ENCODE measurements around the gene ANK3. TPM values are rescaled to one million over a fixed set of nuclear protein-coding genes. Genes with fewer than 3 reads are reported as not detected.

The ANK3 gene
- total RNA-seq, 1 donor from 2014 or later = 4.0 TPM

- intact Hi-C loops (cut with micrococcal nuclease) = no loop called here
- H3K27ac Mint-ChIP-seq = no peak overlapping the region
- CTCF ChIA-PET = no interaction called here
- no peaks in the 10 kb centered on the region for H3K27me3 Mint-ChIP-seq
- DNase-seq = no peak
- no peak overlapping the region for H3K4me3 Mint-ChIP-seq
- TF ChIP-seq CTCF (IDR thresholded peaks at IDR 0.05) = no peak
- peaks cover 13% of the 10 kb centered on the region for H3K4me1 Mint-ChIP-seq
- H3K9me3 Mint-ChIP-seq = no peaks in the 10 kb centered on the region
- ATAC-seq (ENCODE audit: low read depth) = no peak
- H3K36me3 Mint-ChIP-seq (ENCODE audit: low read depth) = peaks cover 10% of the 10 kb centered on the region
- POLR2A ChIA-PET = no interaction called here
Measured at GRCh38 chr10:60267802-60268201, 121.9 kb downstream of the ANK3 start.

- H3K9me3 Mint-ChIP-seq = no peaks in the 10 kb centered on the region
- no peak for ATAC-seq (ENCODE audit: low read depth)
- ChIA-PET CTCF (no interaction called here), POLR2A (no interaction called here)
- no peak for DNase-seq
- intact Hi-C loops (cut with micrococcal nuclease) = no loop called here
- no peak overlapping the region for H3K27ac Mint-ChIP-seq
- H3K27me3 Mint-ChIP-seq = no peaks in the 10 kb centered on the region
- peaks cover 7% of the 10 kb centered on the region for H3K4me1 Mint-ChIP-seq
- no peak overlapping the region for H3K4me3 Mint-ChIP-seq
- H3K36me3 Mint-ChIP-seq (ENCODE audit: low read depth) = peaks cover 11% of the 10 kb centered on the region
- TF ChIP-seq CTCF (IDR thresholded peaks at IDR 0.05) = no peak
Measured at GRCh38 chr10:60266513-60266912, 123.2 kb downstream of the ANK3 start.

DNA sequence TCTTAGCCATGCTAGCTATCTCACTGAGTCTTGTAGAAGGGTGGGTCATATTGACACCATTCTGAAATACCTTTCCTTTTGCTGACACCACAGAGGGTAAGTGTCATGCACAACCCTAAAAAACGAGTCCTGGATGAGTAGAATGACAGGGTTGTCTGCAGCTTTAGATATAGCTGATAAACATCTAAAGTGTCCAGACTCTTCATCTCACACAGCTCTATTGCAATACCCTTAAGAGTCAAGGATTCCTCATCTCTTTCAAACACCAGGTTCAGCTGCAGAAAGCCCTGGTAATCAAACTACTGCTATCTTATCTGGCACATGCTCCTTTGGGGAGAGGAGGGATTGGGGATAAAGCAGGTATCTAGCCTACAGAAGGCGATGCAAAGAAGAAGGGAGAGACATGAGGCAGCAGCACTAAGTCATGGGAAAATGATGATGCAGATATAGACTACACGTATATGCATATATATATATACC is 127.0 kb downstream of the ANK3 start:
- peaks cover 11% of the 10 kb centered on the region for H3K36me3 Mint-ChIP-seq (ENCODE audit: low read depth)
- no peaks in the 10 kb centered on the region for H3K9me3 Mint-ChIP-seq
- H3K27ac Mint-ChIP-seq = no peak overlapping the region
- H3K4me1 Mint-ChIP-seq = peaks cover 2% of the 10 kb centered on the region
- no peaks in the 10 kb centered on the region for H3K27me3 Mint-ChIP-seq
- ChIA-PET CTCF (interaction anchor here (1.2 kb wide), 1 partner anchor 57 kb away, joined by 3 read pairs; no protein-coding TSS in a partner anchor), POLR2A (interaction anchor here (0.6 kb wide), 1 partner anchor 1763 kb away, joined by 4 read pairs; no protein-coding TSS in a partner anchor)
- ATAC-seq (ENCODE audit: low read depth) (no peak), DNase-seq (no peak)
- no peak overlapping the region for H3K4me3 Mint-ChIP-seq
- intact Hi-C loops (cut with micrococcal nuclease) = no loop called here
- TF ChIP-seq CTCF (IDR thresholded peaks at IDR 0.05) = no peak

- ATAC-seq (ENCODE audit: low read depth) (no peak), DNase-seq (no peak)
- H3K36me3 Mint-ChIP-seq (ENCODE audit: low read depth) = peaks cover 11% of the 10 kb centered on the region
- no peak for TF ChIP-seq CTCF (IDR thresholded peaks at IDR 0.05)
- H3K4me3 Mint-ChIP-seq = no peak overlapping the region
- no peaks in the 10 kb centered on the region for H3K9me3 Mint-ChIP-seq
- H3K27ac Mint-ChIP-seq = no peak overlapping the region
- H3K27me3 Mint-ChIP-seq = no peaks in the 10 kb centered on the region
- intact Hi-C loops (cut with micrococcal nuclease) = no loop called here
- no peaks in the 10 kb centered on the region for H3K4me1 Mint-ChIP-seq
- ChIA-PET CTCF (no interaction called here), POLR2A (no interaction called here)
Measured at GRCh38 chr10:60260321-60260720, 129.4 kb downstream of the ANK3 start.

GRCh38 chr10:60258429-60258797 is 131.3 kb downstream of the ANK3 start:
- no peak overlapping the region for H3K4me3 Mint-ChIP-seq
- ATAC-seq (ENCODE audit: low read depth) (no peak), DNase-seq (no peak)
- no peak for TF ChIP-seq CTCF (IDR thresholded peaks at IDR 0.05)
- peaks cover 5% of the 10 kb centered on the region for H3K36me3 Mint-ChIP-seq (ENCODE audit: low read depth)
- no peaks in the 10 kb centered on the region for H3K9me3 Mint-ChIP-seq
- CTCF ChIA-PET = no interaction called here
- H3K27ac Mint-ChIP-seq = no peak overlapping the region
- H3K4me1 Mint-ChIP-seq = peaks cover 6% of the 10 kb centered on the region
- H3K27me3 Mint-ChIP-seq = no peaks in the 10 kb centered on the region
- POLR2A ChIA-PET = no interaction called here
- intact Hi-C loops (cut with micrococcal nuclease) = no loop called here

Data from activated B cell treated with CpG ODN at 0.5 μM for 24 hours (primary cell).